Fibroblast of villous mesenchyme (primary cell): ENCODE data around the gene PEMT. TPM values are rescaled to one million over a fixed set of nuclear protein-coding genes. Genes with fewer than 3 reads are reported as not detected.

Source experiments
- DNase-seq: peaks from one replicate; pipeline ENCODE4 v3.0.0-alpha.2; 2010; ENCODE audit warnings: low read depth
- H3K4me3 ChIP-seq: 2 replicates; pipeline ENCODE4 v1.5.1; 2011; ENCODE audit warnings: low read depth, mild to moderate bottlenecking, low read length
- CTCF ChIP-seq: IDR thresholded peaks from 2 replicates; pipeline ENCODE4 v1.5.1; 2012; ENCODE audit warnings: low read depth, mild to moderate bottlenecking, low read length; ENCODE audit not compliant: insufficient read depth
- total RNA-seq: library from RNA; depleted of rRNA; stranded (reverse); fragments of >200 nt; gene quantifications from 2 replicates; pipeline ENCODE4 v1.2.3, GENCODE V29; 2012

The PEMT gene
- total RNA-seq, 1 donor, result 28.9 TPM

GRCh38 chr17:17590141-17590751, 1.3 kb downstream of the PEMT start:
- H3K4me3 ChIP-seq, result peak overlapping the region; percentile 89
- no peak for DNase-seq
- no peak for TF ChIP-seq CTCF

- H3K4me3 ChIP-seq, result no peak overlapping the region
- no peak for TF ChIP-seq CTCF
- DNase-seq, result peak; percentile 32
Observed at GRCh38 chr17:17587614-17588337, 3.7 kb downstream of the PEMT start.

GRCh38 chr17:17582372-17582771, 9.1 kb downstream of the PEMT start:
- no peak for TF ChIP-seq CTCF
- no peak overlapping the region for H3K4me3 ChIP-seq
- DNase-seq, result no peak

- no peak for TF ChIP-seq CTCF
- no peak for DNase-seq
- no peak overlapping the region for H3K4me3 ChIP-seq
Observed at GRCh38 chr17:17581509-17581908, 10.0 kb downstream of the PEMT start.

- no peak for DNase-seq
- no peak overlapping the region for H3K4me3 ChIP-seq
- TF ChIP-seq CTCF, result no peak
Observed at GRCh38 chr17:17580662-17581470, 10.6 kb downstream of the PEMT start.

- TF ChIP-seq CTCF, result no peak
- H3K4me3 ChIP-seq, result no peak overlapping the region
- no peak for DNase-seq
Observed at GRCh38 chr17:17579691-17580090, 11.8 kb downstream of the PEMT start.
